ENCODE measurements around the gene IL6ST.

- TF ChIP-seq CTCF (IDR thresholded peaks at IDR 0.05): no peak
- TF ChIP-seq POLR2A (IDR thresholded peaks at IDR 0.05): no peak
These were observed 74.0 kb downstream of the IL6ST start for GRCh38 chr5:55920784-55921183.

All from adrenal gland (tissue), 5 donors.